Glomerular endothelial cell (primary cell): ENCODE measurements around the gene RBFOX2. TPM values are rescaled to one million over a fixed set of nuclear protein-coding genes. Genes with fewer than 3 reads are reported as not detected.
"Not testable (repeated sequence)": the region's sequence is repeated elsewhere in the genome, so short reads cannot be mapped to it uniquely, and the experiment has no call there.

Source experiments
- DNase-seq: peaks from one replicate; pipeline ENCODE4 v3.0.0-alpha.2; 2011; ENCODE audit warnings: low read depth, low spot score; ENCODE audit errors: extremely low read depth
- total RNA-seq: library from RNA; depleted of rRNA; stranded (reverse); fragments of >200 nt; gene quantifications from 2 replicates; pipeline ENCODE4 v1.2.3, GENCODE V29; 2015

Gene RBFOX2
- total RNA-seq, 1 donor from 2014 or later, result 121 TPM

GRCh38 chr22:35746946-35747703 lies 281.5 kb downstream of the RBFOX2 start:
- DNase-seq, result no peak

- DNase-seq, result no peak
These were observed 282.4 kb downstream of the RBFOX2 start for GRCh38 chr22:35746248-35746647.

- DNase-seq, result no peak
These were observed 285.2 kb downstream of the RBFOX2 start for GRCh38 chr22:35743326-35743860.

GRCh38 chr22:35742342-35743100 lies 286.1 kb downstream of the RBFOX2 start:
- no peak for DNase-seq

- DNase-seq, result no peak
These were observed 288.0 kb downstream of the RBFOX2 start for GRCh38 chr22:35740616-35741015.

GRCh38 chr22:35739931-35740380 lies 288.7 kb downstream of the RBFOX2 start:
- no peak for DNase-seq

GRCh38 chr22:35739076-35739930 lies 289.3 kb downstream of the RBFOX2 start:
- DNase-seq, result no peak

- DNase-seq, result not testable (repeated sequence)
These were observed 290.7 kb downstream of the RBFOX2 start for GRCh38 chr22:35737886-35738285.

GRCh38 chr22:35736701-35737100 lies 291.9 kb downstream of the RBFOX2 start:
- DNase-seq, result no peak

GRCh38 chr22:35736166-35736565 lies 292.5 kb downstream of the RBFOX2 start:
- DNase-seq, result no peak

GRCh38 chr22:35735542-35735941 lies 293.1 kb downstream of the RBFOX2 start:
- no peak for DNase-seq

- no peak for DNase-seq
These were observed 294.2 kb downstream of the RBFOX2 start for GRCh38 chr22:35734517-35734827.

- DNase-seq, result no peak
These were observed 294.7 kb downstream of the RBFOX2 start for GRCh38 chr22:35733791-35734516.

- no peak for DNase-seq
These were observed 295.6 kb downstream of the RBFOX2 start for GRCh38 chr22:35733036-35733435.

- DNase-seq, result no peak
These were observed 296.5 kb downstream of the RBFOX2 start for GRCh38 chr22:35732116-35732515.

- DNase-seq, result no peak
These were observed 297.3 kb downstream of the RBFOX2 start for GRCh38 chr22:35731321-35731720.

- no peak for DNase-seq
These were observed 299.3 kb downstream of the RBFOX2 start for GRCh38 chr22:35729309-35729698.

GRCh38 chr22:35728639-35729308 lies 299.9 kb downstream of the RBFOX2 start:
- no peak for DNase-seq

GRCh38 chr22:35727436-35727835 lies 301.2 kb downstream of the RBFOX2 start:
- DNase-seq, result no peak

- no peak for DNase-seq
These were observed 301.7 kb downstream of the RBFOX2 start for GRCh38 chr22:35726933-35727332.
